GM12891 (cell line): ENCODE measurements around the gene POLR2A.
"Not testable (repeated sequence)": the region's sequence is repeated elsewhere in the genome, so short reads cannot be mapped to it uniquely, and the experiment has no call there.

Experiments
- POLR2A ChIP-seq: IDR thresholded peaks from 2 replicates; pipeline ENCODE4 v1.6.1; 2011; ENCODE audit warnings: low read depth, low read length, control low read depth
- SPI1 ChIP-seq: IDR thresholded peaks from 2 replicates; pipeline ENCODE4 v1.6.1; 2011; ENCODE audit warnings: low read depth, low read length, control low read depth
- TAF1 ChIP-seq: IDR thresholded peaks from 2 replicates; pipeline ENCODE4 v1.6.1; 2011; ENCODE audit warnings: low read depth, low read length, control low read depth

DNA sequence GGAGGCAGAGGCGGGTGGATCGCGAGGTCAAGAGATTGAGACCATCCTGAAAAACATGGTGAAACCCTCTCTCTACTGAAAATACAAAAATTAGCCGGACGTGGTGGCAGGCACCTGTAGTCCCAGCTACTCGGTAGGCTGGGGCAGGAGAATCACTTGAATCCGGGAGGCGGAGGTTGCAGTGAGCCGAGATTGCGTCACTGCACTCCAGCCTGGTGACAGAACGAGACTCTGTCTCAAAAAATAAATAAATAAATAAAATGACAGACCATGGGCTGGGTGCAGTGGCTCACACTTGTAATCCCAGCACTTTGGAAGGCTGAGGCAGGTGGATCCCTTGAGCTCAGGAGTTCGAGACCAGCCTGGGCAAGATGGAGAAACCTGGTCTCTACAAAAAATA lies 14.3 kb upstream of the POLR2A start:
- TF ChIP-seq POLR2A, TAF1, SPI1: not testable (repeated sequence)
